Uterus (tissue), 4 donors: ENCODE data around the gene KCND3. TPM values are rescaled to one million over a fixed set of nuclear protein-coding genes. Genes with fewer than 3 reads are reported as not detected.

Experiments
- DNase-seq, 2 donors: peaks; one replicate each; pipeline ENCODE4 v3.0.0-alpha.2; 2019 to 2020
- H3K27ac ChIP-seq, 2 donors: fragments of 200-600 bp; sonication (generic); 1 replicate in 1 of 2; 2 replicates in 1 of 2; pipeline ENCODE4 v1.5.1; 2016 to 2018
- H3K27me3 ChIP-seq, 2 donors: fragments of 200-600 bp; sonication (generic); one replicate each; pipeline ENCODE4 v1.5.1; 2018 to 2019; ENCODE audit warnings: control low read depth in 1 of 2
- H3K36me3 ChIP-seq, 2 donors: fragments of 200-600 bp; sonication (generic); one replicate each; pipeline ENCODE4 v1.5.1; 2019; ENCODE audit warnings: control low read depth in 1 of 2
- H3K4me1 ChIP-seq, 2 donors: fragments of 200-600 bp; sonication (generic); one replicate each; pipeline ENCODE4 v1.5.1; 2018 to 2019; ENCODE audit warnings: control low read depth in 1 of 2
- H3K4me3 ChIP-seq, 2 donors: fragments of 200-600 bp; sonication (generic); 1 replicate in 1 of 2; 2 replicates in 1 of 2; pipeline ENCODE4 v1.5.1; 2018 to 2019; ENCODE audit warnings: mild to moderate bottlenecking in 1 of 2
- H3K9me3 ChIP-seq, 2 donors: fragments of 200-600 bp; sonication (generic); one replicate each; pipeline ENCODE4 v1.5.1; 2019; ENCODE audit warnings: control low read depth in 1 of 2
- POLR2A ChIP-seq, 2 donors: fragments of 450-650 bp; IDR thresholded peaks; one replicate each; pipeline ENCODE4 v1.6.1; 2016; ENCODE audit warnings: antibody characterized with exemption in 2 of 2, mild to moderate bottlenecking in 1 of 2, moderate library complexity in 1 of 2
- intact Hi-C: fragments of 100-400 bp; cut with DNase I; formaldehyde crosslinking; loops from one replicate; pipeline ENCODE4 v1.15.1; 2023; ENCODE audit warnings: low total_unique reads
- total RNA-seq, 4 donors: library from RNA; depleted of rRNA in 3 of 4; stranded (reverse); fragments of >200 nt in 3 of 4; gene quantifications; one replicate each; pipeline versions ENCODE4 v1.1.0 to v1.2.4, GENCODE V29; 2014 to 2023
- TF ChIP-seq, protein P1 (sequence below), 4 experiments: fragments of 200-600 bp in 2 of 4; fragments of 450-650 bp in 2 of 4; sonication (generic) in 2 of 4; IDR thresholded peaks; one replicate each; pipeline ENCODE4 v1.5.1; 2016 to 2019; ENCODE audit warnings: antibody characterized with exemption in 4 of 4, mild to moderate bottlenecking in 2 of 4, moderate library complexity in 1 of 4
- donor health status: DM: yes; HTN: yes; CAD: no.

Gene KCND3
- total RNA-seq, 4 donors from 2014 or later: 5.0 to 13.5 (median 7.2) TPM

DNA sequence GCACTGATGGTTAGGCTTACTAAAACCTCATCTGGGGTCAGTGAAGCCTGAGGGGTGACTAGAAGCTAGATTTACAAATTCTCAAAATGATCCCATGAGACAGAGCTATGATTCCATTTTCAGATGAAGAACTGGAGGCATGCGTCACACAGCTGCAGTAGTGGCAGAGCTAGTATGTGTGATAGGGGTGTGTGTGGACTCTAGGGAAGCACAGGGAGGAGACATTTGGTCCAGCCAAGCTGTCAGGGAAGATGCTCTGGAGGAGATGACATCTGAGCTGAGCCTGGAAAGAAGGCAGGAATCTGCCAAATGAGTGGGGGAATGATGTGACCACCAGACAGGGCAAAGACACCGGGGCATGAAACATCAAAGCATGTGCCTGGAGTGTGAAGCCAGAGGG lies 12.0 kb upstream of the KCND3 start:
- Histone ChIP-seq H3K36me3 (no peaks in the 10 kb centered on the region), H3K27ac (no peak overlapping the region), H3K9me3 (no peaks in the 10 kb centered on the region), H3K4me1 (no peaks in the 10 kb centered on the region), H3K27me3 (no peaks in the 10 kb centered on the region), H3K4me3 (no peak overlapping the region)
- intact Hi-C loops: no loop called here
- TF ChIP-seq POLR2A (IDR thresholded peaks at IDR 0.05): no peak
- TF ChIP-seq, protein P1, sequence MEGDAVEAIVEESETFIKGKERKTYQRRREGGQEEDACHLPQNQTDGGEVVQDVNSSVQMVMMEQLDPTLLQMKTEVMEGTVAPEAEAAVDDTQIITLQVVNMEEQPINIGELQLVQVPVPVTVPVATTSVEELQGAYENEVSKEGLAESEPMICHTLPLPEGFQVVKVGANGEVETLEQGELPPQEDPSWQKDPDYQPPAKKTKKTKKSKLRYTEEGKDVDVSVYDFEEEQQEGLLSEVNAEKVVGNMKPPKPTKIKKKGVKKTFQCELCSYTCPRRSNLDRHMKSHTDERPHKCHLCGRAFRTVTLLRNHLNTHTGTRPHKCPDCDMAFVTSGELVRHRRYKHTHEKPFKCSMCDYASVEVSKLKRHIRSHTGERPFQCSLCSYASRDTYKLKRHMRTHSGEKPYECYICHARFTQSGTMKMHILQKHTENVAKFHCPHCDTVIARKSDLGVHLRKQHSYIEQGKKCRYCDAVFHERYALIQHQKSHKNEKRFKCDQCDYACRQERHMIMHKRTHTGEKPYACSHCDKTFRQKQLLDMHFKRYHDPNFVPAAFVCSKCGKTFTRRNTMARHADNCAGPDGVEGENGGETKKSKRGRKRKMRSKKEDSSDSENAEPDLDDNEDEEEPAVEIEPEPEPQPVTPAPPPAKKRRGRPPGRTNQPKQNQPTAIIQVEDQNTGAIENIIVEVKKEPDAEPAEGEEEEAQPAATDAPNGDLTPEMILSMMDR (IDR thresholded peaks at IDR 0.05): no peak
- DNase-seq: no peak

DNA sequence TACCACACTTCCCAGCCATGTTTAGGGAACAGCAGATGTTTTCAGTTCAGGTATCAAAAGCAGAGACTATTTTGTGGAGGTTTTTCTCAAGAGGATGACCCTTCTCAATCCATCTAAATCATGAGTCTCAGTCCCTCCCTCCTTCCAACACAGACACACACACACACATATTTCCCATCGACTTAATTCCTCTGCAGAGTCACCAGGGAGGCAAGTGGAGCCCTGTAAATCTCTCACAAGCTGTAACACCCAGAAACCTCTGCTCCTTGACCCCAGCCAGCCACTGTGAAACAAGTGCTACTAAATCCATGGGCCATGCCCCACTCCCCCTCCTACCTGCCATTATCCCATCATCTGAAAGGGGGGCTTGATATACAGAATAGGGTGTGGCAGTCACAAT lies 10.6 kb upstream of the KCND3 start:
- Histone ChIP-seq H3K4me3 (no peak overlapping the region), H3K27ac (no peak overlapping the region), H3K27me3 (no peaks in the 10 kb centered on the region), H3K9me3 (no peaks in the 10 kb centered on the region), H3K4me1 (no peaks in the 10 kb centered on the region), H3K36me3 (no peaks in the 10 kb centered on the region)
- no peak for DNase-seq
- TF ChIP-seq, protein P1 (IDR thresholded peaks at IDR 0.05): no peak
- intact Hi-C loops: no loop called here

- Histone ChIP-seq H3K4me1 (no peaks in the 10 kb centered on the region), H3K27ac (no peak overlapping the region), H3K4me3 (no peak overlapping the region), H3K27me3 (no peaks in the 10 kb centered on the region), H3K9me3 (no peaks in the 10 kb centered on the region), H3K36me3 (no peaks in the 10 kb centered on the region)
- intact Hi-C loops: no loop called here
- TF ChIP-seq POLR2A (IDR thresholded peaks at IDR 0.05): no peak
- TF ChIP-seq, protein P1 (IDR thresholded peaks at IDR 0.05): no peak
- no peak for DNase-seq
Observed at GRCh38 chr1:111998332-111998731, 8.9 kb upstream of the KCND3 start.

- intact Hi-C loops: no loop called here
- no peak for DNase-seq
- no peaks in the 10 kb centered on the region for H3K27me3 ChIP-seq
- peaks cover 0 to 15% of the 10 kb centered on the region in 2 donors for H3K4me1 ChIP-seq
- H3K9me3 ChIP-seq: no peaks in the 10 kb centered on the region
- H3K27ac ChIP-seq: peak overlapping the region in 1 of 2 donors; percentile 50
- no peaks in the 10 kb centered on the region for H3K36me3 ChIP-seq
- H3K4me3 ChIP-seq: no peak overlapping the region
- TF ChIP-seq, protein P1 (IDR thresholded peaks at IDR 0.05): no peak
- no peak for TF ChIP-seq POLR2A (IDR thresholded peaks at IDR 0.05)
Observed at GRCh38 chr1:111992476-111992875, 3.0 kb upstream of the KCND3 start.

- peaks cover 0 to 15% of the 10 kb centered on the region in 2 donors for H3K4me1 ChIP-seq
- no peaks in the 10 kb centered on the region for H3K9me3 ChIP-seq
- H3K36me3 ChIP-seq: no peaks in the 10 kb centered on the region
- intact Hi-C loops: no loop called here
- TF ChIP-seq, protein P1 (IDR thresholded peaks at IDR 0.05): peak in 2 of 4 experiments; percentile 8 to 11
- TF ChIP-seq POLR2A (IDR thresholded peaks at IDR 0.05): no peak
- peak overlapping the region; percentile 43 to 47 for H3K4me3 ChIP-seq
- peak overlapping the region; percentile 1 to 50 for H3K27ac ChIP-seq
- H3K27me3 ChIP-seq: no peaks in the 10 kb centered on the region
- DNase-seq: peak; percentile 73 to 76
Observed at GRCh38 chr1:111990878-111991718, 1.6 kb upstream of the KCND3 start.
